A549 (cell line): ENCODE measurements around the gene MYF5. TPM values are rescaled to one million over a fixed set of nuclear protein-coding genes. Genes with fewer than 3 reads are reported as not detected.

ENCODE experiments used
- ATAC-seq, 2 experiments: fragments of 200-7000 bp in 1 of 2; fragments of >200 bp in 1 of 2; cut with Nextera tagmentation in 1 of 2; cut with Tn5 transposase in 1 of 2; 3 replicates each; pipeline versions ENCODE4 v1.8.0 to v1.9.1; 2018 to 2020; ENCODE audit warnings: mild to moderate bottlenecking in 1 of 2, moderate library complexity in 1 of 2
- CTCF ChIA-PET: fragments of 300-600 bp; sonication (Branson Sonifier 250); formaldehyde crosslinking; extraction: SDS; loops from one replicate; lab custom pipeline; 2021; ENCODE audit warnings: antibody characterized with exemption, inconsistent platforms; lab: Yijun Ruan, JAX
- POLR2A ChIA-PET: fragments of 350-600 bp; formaldehyde crosslinking; extraction: SDS; loops from one replicate; lab custom pipeline; 2021; ENCODE audit warnings: antibody characterized with exemption, inconsistent platforms; lab: Yijun Ruan, JAX
- DNase-seq, 2 experiments: peaks; one replicate each; pipeline versions ENCODE4 v3.0.0 to v3.0.0-alpha.2; 2011 to 2016; ENCODE audit warnings: low read depth in 1 of 2, low spot score in 1 of 2
- FAIRE-seq: peaks from 2 replicates; lab custom pipeline; 2011; peaks lifted over from hg19 to GRCh38; lab: Jason Lieb, UNC
- H3K27ac ChIP-seq, 2 experiments: fragments of >200 bp; sonication (Bioruptor Twin); formaldehyde crosslinking; 3 replicates each; pipeline ENCODE4 v1.5.1; 2016 to 2017
- H3K4me1 ChIP-seq: fragments of >200 bp; sonication (Bioruptor Twin); formaldehyde crosslinking; 3 replicates; pipeline ENCODE4 v1.6.1; 2016
- H3K4me2 ChIP-seq: fragments of >200 bp; sonication (Bioruptor Twin); formaldehyde crosslinking; 3 replicates; pipeline ENCODE4 v1.6.1; 2016
- H3K4me3 ChIP-seq: fragments of >200 bp; sonication (Bioruptor Twin); formaldehyde crosslinking; 3 replicates; pipeline ENCODE4 v1.5.1; 2016
- H3K9me3 ChIP-seq: fragments of >200 bp; sonication (Bioruptor Twin); formaldehyde crosslinking; 3 replicates; pipeline ENCODE4 v1.6.1; 2016
- CBX2 ChIP-seq: fragments of 200-600 bp; sonication (generic); IDR thresholded peaks from 2 replicates; pipeline ENCODE4 v1.6.1; 2016; ENCODE audit warnings: low read depth, mild to moderate bottlenecking, borderline replicate concordance
- E2F6 ChIP-seq: IDR thresholded peaks from 2 replicates; pipeline ENCODE4 v1.6.1; 2012; ENCODE audit warnings: low read depth, borderline replicate concordance
- ELK1 ChIP-seq: fragments of 150-350 bp; IDR thresholded peaks from 2 replicates; pipeline ENCODE4 v1.6.1; 2014; ENCODE audit warnings: low read depth, mild to moderate bottlenecking, low read length
- EP300 ChIP-seq, 2 experiments: fragments of >200 bp; sonication (Bioruptor Twin); formaldehyde crosslinking; IDR thresholded peaks; 2 replicates in 1 of 2; 3 replicates in 1 of 2; pipeline ENCODE4 v1.6.1; 2016 to 2017
- ESRRA ChIP-seq: fragments of 150-350 bp; IDR thresholded peaks from 2 replicates; pipeline ENCODE4 v1.6.1; 2014; ENCODE audit warnings: mild to moderate bottlenecking, low read length, borderline replicate concordance
- FOSL2 ChIP-seq, 2 experiments: fragments of 450-650 bp in 1 of 2; fragments of >200 bp in 1 of 2; sonication (Bioruptor Twin) in 1 of 2; formaldehyde crosslinking; IDR thresholded peaks; 2 replicates each; pipeline versions ENCODE4 v1.5.0 to v1.6.1; 2016 to 2020; ENCODE audit warnings: mild to moderate bottlenecking in 1 of 2, moderate library complexity in 1 of 2
- FOXS1 ChIP-seq: fragments of 250-450 bp; sonication (Bioruptor Pico); IDR thresholded peaks from 2 replicates; pipeline ENCODE4 v1.5.0; 2020; ENCODE audit warnings: mild to moderate bottlenecking, moderate library complexity
- HOXA7 ChIP-seq: fragments of 250-450 bp; sonication (Bioruptor Pico); IDR thresholded peaks from 2 replicates; pipeline ENCODE4 v1.5.0; 2020; ENCODE audit warnings: mild to moderate bottlenecking, moderate library complexity
- HOXB13 ChIP-seq: fragments of 250-450 bp; sonication (Bioruptor Pico); IDR thresholded peaks from 2 replicates; pipeline ENCODE4 v1.5.0; 2020; ENCODE audit warnings: low read depth, mild to moderate bottlenecking, moderate library complexity
- JUNB ChIP-seq: fragments of >200 bp; sonication (Bioruptor Twin); formaldehyde crosslinking; IDR thresholded peaks from 2 replicates; pipeline ENCODE4 v1.6.1; 2016
- MAFK ChIP-seq: fragments of 450-650 bp; IDR thresholded peaks from 2 replicates; pipeline ENCODE4 v1.6.1; 2014; ENCODE audit not compliant: partially characterized antibody
- MAZ ChIP-seq: fragments of 150-350 bp; IDR thresholded peaks from 2 replicates; pipeline ENCODE4 v1.6.1; 2014; ENCODE audit warnings: antibody characterized with exemption, low read depth, low read length, borderline replicate concordance
- NFE2L2 ChIP-seq: fragments of 150-350 bp; conservative IDR thresholded peaks from 2 replicates; pipeline ENCODE4 v1.6.1; 2014; ENCODE audit warnings: low read length
- NPAS2 ChIP-seq: fragments of 250-450 bp; sonication (Bioruptor Pico); IDR thresholded peaks from 2 replicates; pipeline ENCODE4 v1.8.0; 2022; ENCODE audit warnings: mild to moderate bottlenecking, moderate library complexity, borderline replicate concordance
- PBX3 ChIP-seq: IDR thresholded peaks from 2 replicates; pipeline ENCODE4 v1.6.1; 2012
- PHF8 ChIP-seq: fragments of 200-600 bp; sonication (generic); IDR thresholded peaks from 2 replicates; pipeline ENCODE4 v1.6.1; 2016; ENCODE audit warnings: low read depth, mild to moderate bottlenecking, antibody characterized with exemption, moderate library complexity, borderline replicate concordance
- POLR2A ChIP-seq: IDR thresholded peaks from 2 replicates; pipeline ENCODE4 v1.6.1; 2012; ENCODE audit warnings: mild to moderate bottlenecking, low read length
- POLR2AphosphoS2 ChIP-seq: conservative IDR thresholded peaks from 2 replicates; pipeline ENCODE4 v1.6.1; 2012; ENCODE audit warnings: low read length, improper control_type of control experiment, inconsistent platforms
- RAD21 ChIP-seq, 2 experiments: fragments of >200 bp in 1 of 2; sonication (Bioruptor Twin) in 1 of 2; formaldehyde crosslinking in 1 of 2; IDR thresholded peaks in 1 of 2; conservative IDR thresholded peaks in 1 of 2; 2 replicates in 1 of 2; 3 replicates in 1 of 2; pipeline ENCODE4 v1.6.1; 2012 to 2018; ENCODE audit warnings: inconsistent platforms in 1 of 2
- RARB ChIP-seq: fragments of 250-450 bp; sonication (Bioruptor Pico); IDR thresholded peaks from 2 replicates; pipeline ENCODE4 v1.8.0; 2021; ENCODE audit warnings: mild to moderate bottlenecking, moderate library complexity
- RFX5 ChIP-seq: fragments of 450-650 bp; IDR thresholded peaks from 2 replicates; pipeline ENCODE4 v1.7.1; 2014; ENCODE audit warnings: antibody characterized with exemption, mild to moderate bottlenecking, moderate library complexity
- RNF2 ChIP-seq: fragments of 200-600 bp; sonication (generic); IDR thresholded peaks from 2 replicates; pipeline ENCODE4 v1.6.1; 2016; ENCODE audit warnings: low read depth, mild to moderate bottlenecking, antibody characterized with exemption, moderate library complexity, borderline replicate concordance
- SMC3 ChIP-seq: fragments of >200 bp; sonication (Bioruptor Twin); formaldehyde crosslinking; IDR thresholded peaks from 3 replicates; pipeline ENCODE4 v1.6.1; 2018; ENCODE audit warnings: inconsistent platforms
- USF2 ChIP-seq: fragments of 450-650 bp; IDR thresholded peaks from 2 replicates; pipeline ENCODE4 v1.6.1; 2014; ENCODE audit warnings: antibody characterized with exemption
- ZC3H11A ChIP-seq: fragments of 450-650 bp; IDR thresholded peaks from 2 replicates; pipeline ENCODE4 v1.6.1; 2014; ENCODE audit warnings: antibody characterized with exemption, mild to moderate bottlenecking
- ZFP36 ChIP-seq: fragments of 450-650 bp; IDR thresholded peaks from 2 replicates; pipeline ENCODE4 v1.6.1; 2014; ENCODE audit warnings: borderline replicate concordance; ENCODE audit not compliant: partially characterized antibody
- WGBS: methylation state at CpG from one replicate; pipeline ENCODE4 v1.1.6; 2017; ENCODE audit errors: missing lambda C conversion rate; 5-methylcytosine and 5-hydroxymethylcytosine counted together
- polyA plus RNA-seq, 4 experiments: library from polyadenylated mRNA; depleted of rRNA in 3 of 4; stranded (reverse); fragments of >200 nt; fragmentation: RNase III in 1 of 4; extraction: RNeasy Plus Mini Kit Qiagen cat#74134 plus additional on column Dnase treatment in 1 of 4; gene quantifications; 2 replicates in 3 of 4; 3 replicates in 1 of 4; pipeline ENCODE4 v1.2.3, GENCODE V29; 2011 to 2017

Gene MYF5
- polyA plus RNA-seq, 2 of the 4 experiments (the other 2 are of a cell fraction): not detected

GRCh38 chr12:80702889-80703805, 13.6 kb upstream of the MYF5 start:
- CTCF ChIA-PET: interaction anchor here (1.1 kb wide), 1 partner anchor 289 kb away, joined by 3 read pairs; no protein-coding TSS in a partner anchor
- FAIRE-seq: no peak

GRCh38 chr12:80704420-80704819, 12.3 kb upstream of the MYF5 start:
- no peak for DNase-seq
- H3K27ac ChIP-seq: no peak overlapping the region
- H3K4me3 ChIP-seq: no peak overlapping the region
- POLR2A ChIA-PET: no interaction called here
- 80% methylated on average over 2 of the region's 2 CpGs for WGBS
- H3K4me1 ChIP-seq: no peaks in the 10 kb centered on the region
- no peaks in the 10 kb centered on the region for H3K9me3 ChIP-seq
- H3K4me2 ChIP-seq: no peak overlapping the region
- CTCF ChIA-PET: interaction anchor here (1.1 kb wide), 1 partner anchor 290 kb away, joined by 3 read pairs; no protein-coding TSS in a partner anchor
- TF ChIP-seq PBX3 (no peak), HOXB13 (CRISPR knock-in tag) (no peak), ZFP36 (no peak), SMC3 (no peak), RARB (CRISPR knock-in tag) (no peak), MAZ (no peak), USF2 (no peak), NPAS2 (CRISPR knock-in tag) (no peak), RFX5 (no peak), CBX2 (no peak), E2F6 (no peak), ESRRA (no peak)
- no peak for ATAC-seq
- FAIRE-seq: no peak

More at GRCh38 chr12:80702889-80703805, 13.6 kb upstream of the MYF5 start:
- Histone ChIP-seq H3K9me3 (no peaks in the 10 kb centered on the region), H3K4me1 (no peaks in the 10 kb centered on the region), H3K4me3 (no peak overlapping the region), H3K27ac (no peak overlapping the region), H3K4me2 (peak overlapping the region; percentile 51)
- peak; percentile 33 to 56; a peak in 1 of 6 replicates for ATAC-seq
- no peak for DNase-seq
- TF ChIP-seq POLR2A (no peak), PHF8 (no peak), RAD21 (conservative IDR thresholded peaks at IDR 0.05 in 1 of 2, IDR thresholded peaks at IDR 0.05 in 1 of 2) (no peak), FOXS1 (CRISPR knock-in tag) (no peak), NFE2L2 (no peak), RNF2 (no peak), MAZ (no peak), POLR2AphosphoS2 (no peak), PBX3 (no peak), ZC3H11A (no peak), EP300 (IDR thresholded peaks at IDR 0.05) (no peak), MAFK (no peak), ELK1 (no peak), HOXA7 (CRISPR knock-in tag) (no peak), JUNB (no peak), HOXB13 (CRISPR knock-in tag) (no peak), FOSL2 (IDR thresholded peaks at IDR 0.05) (no peak), FOSL2 (CRISPR knock-in tag; IDR thresholded peaks at IDR 0.05) (no peak)
- POLR2A ChIA-PET: no interaction called here
- 46% methylated on average over 12 of the region's 12 CpGs for WGBS
